ENCODE results near the gene ZNF410. TPM values are rescaled to one million over a fixed set of nuclear protein-coding genes. Genes with fewer than 3 reads are reported as not detected.

Gene ZNF410
- total and polyA plus RNA-seq, 3 experiments from 2014 or later, result 65.2 to 76.4 (median 72.4) TPM

DNA sequence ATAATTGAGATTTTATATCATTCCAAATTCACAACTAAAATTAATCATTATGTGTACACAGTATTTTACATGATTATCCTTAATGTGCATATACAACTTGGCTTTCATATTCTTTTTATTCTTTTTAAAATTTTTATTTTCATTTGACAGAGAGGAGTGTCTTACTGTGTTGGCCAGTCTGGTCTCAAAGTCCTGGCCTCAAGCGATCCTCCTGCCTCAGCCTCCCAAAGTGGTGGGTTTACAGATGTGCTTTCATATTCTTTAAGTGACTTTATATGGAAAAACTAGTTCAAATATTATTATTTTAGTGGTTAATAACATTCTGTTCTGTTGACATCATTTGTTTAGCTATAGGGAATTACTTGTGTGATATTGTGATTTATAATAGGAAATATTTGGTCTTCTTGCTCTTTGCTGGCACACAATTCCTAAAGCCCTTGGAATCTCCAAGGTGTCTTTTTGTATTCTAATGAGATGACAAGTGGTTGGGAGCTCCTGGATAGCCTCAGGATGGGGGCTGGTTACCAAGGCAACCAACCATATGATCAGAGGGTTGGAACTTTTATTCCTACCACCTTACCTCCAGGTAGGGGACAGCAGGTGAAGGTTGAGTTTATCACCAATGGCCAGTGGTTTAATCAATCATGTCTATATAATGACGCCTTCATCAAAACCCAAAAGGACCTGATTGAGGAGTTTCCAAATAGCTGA, 16.0 kb upstream of the ZNF410 start:
- H3K4me1 ChIP-seq (ENCODE audit: insufficient read depth, low read length), result no peaks in the 10 kb centered on the region
- H3K36me3 ChIP-seq (ENCODE audit: insufficient read depth, low read length), result no peaks in the 10 kb centered on the region
- no peak overlapping the region for H3K4me3 Mint-ChIP-seq
- H3K27ac Mint-ChIP-seq, result no peak overlapping the region
- ChIA-PET CTCF (no interaction called here), POLR2A (no interaction called here)
- no peak for DNase-seq
- no peaks in the 10 kb centered on the region for H3K9me3 Mint-ChIP-seq
- peaks cover 0 to 3% (median 0%) of the 10 kb centered on the region in 3 donors for H3K36me3 Mint-ChIP-seq
- no peaks in the 10 kb centered on the region for H3K9me3 ChIP-seq (ENCODE audit: low read length)
- H3K27me3 ChIP-seq (ENCODE audit: insufficient read depth, low read length, poor library complexity, severe bottlenecking), result no peaks in the 10 kb centered on the region
- no peak overlapping the region for H3K27ac ChIP-seq (ENCODE audit: low read depth, low read length)
- H3K4me1 Mint-ChIP-seq, result no peaks in the 10 kb centered on the region
- peaks cover 0 to 1% of the 10 kb centered on the region in 2 donors for H3K27me3 Mint-ChIP-seq
- no peak overlapping the region for H3K4me3 ChIP-seq (ENCODE audit: low read length)

DNA sequence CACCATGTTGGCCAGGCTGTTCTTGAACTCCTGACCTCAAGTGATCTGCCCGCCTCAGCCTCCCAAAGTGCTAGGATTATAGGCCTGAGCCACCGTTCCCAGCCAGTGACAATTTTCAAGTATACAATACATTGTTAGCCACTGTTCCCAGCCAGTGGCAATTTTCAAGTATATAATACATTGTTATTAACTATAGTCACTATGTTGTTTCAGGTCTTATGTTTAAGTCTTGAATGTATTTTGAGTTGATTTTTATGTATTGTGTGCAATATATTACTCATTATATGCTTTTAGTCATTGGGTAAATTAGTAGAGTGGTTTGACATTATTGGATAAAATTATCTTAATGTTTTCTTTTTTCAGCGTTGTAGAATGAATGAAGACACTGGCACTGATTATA, 13.0 kb upstream of the ZNF410 start:
- ChIA-PET POLR2A (no interaction called here), CTCF (no interaction called here)
- no peak for DNase-seq
- Mint-ChIP-seq H3K27me3 (peaks cover 0 to 1% of the 10 kb centered on the region in 2 donors), H3K9me3 (no peaks in the 10 kb centered on the region), H3K27ac (no peak overlapping the region), H3K36me3 (no peaks in the 10 kb centered on the region), H3K4me1 (no peaks in the 10 kb centered on the region), H3K4me3 (no peak overlapping the region)
- no peaks in the 10 kb centered on the region for H3K27me3 ChIP-seq (ENCODE audit: insufficient read depth, low read length, poor library complexity, severe bottlenecking)
- no peak overlapping the region for H3K27ac ChIP-seq (ENCODE audit: low read depth, low read length)
- no peak overlapping the region for H3K4me3 ChIP-seq (ENCODE audit: low read length)
- H3K36me3 ChIP-seq (ENCODE audit: insufficient read depth, low read length), result no peaks in the 10 kb centered on the region
- no peaks in the 10 kb centered on the region for H3K4me1 ChIP-seq (ENCODE audit: insufficient read depth, low read length)
- H3K9me3 ChIP-seq (ENCODE audit: low read length), result no peaks in the 10 kb centered on the region

DNA sequence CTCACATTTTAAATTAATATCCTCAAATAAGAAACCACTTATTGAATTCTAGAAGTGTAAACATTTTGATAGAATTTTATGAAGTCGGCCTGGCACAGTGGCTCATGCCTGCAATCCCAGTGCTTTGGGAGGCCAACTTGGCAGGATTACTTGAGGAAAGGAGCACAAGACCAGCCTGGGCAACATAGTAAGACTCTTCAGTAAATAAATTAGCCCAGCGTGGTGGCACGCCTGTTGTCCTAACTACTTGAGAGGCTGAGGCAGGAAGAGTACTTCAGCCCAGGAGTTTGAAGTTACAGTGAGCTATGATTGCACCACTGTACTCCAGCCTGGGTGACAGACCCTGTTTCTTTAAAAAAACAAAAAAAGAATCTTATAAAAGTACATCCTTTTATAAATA, 8.9 kb upstream of the ZNF410 start:
- H3K36me3 Mint-ChIP-seq, result peaks cover 0 to 1% (median 0%) of the 10 kb centered on the region in 3 donors
- H3K9me3 ChIP-seq (ENCODE audit: low read length), result no peaks in the 10 kb centered on the region
- no peaks in the 10 kb centered on the region for H3K36me3 ChIP-seq (ENCODE audit: insufficient read depth, low read length)
- H3K4me1 Mint-ChIP-seq, result no peaks in the 10 kb centered on the region
- H3K9me3 Mint-ChIP-seq, result no peaks in the 10 kb centered on the region
- H3K27me3 ChIP-seq (ENCODE audit: insufficient read depth, low read length, poor library complexity, severe bottlenecking), result no peaks in the 10 kb centered on the region
- H3K27me3 Mint-ChIP-seq, result no peaks in the 10 kb centered on the region
- H3K4me1 ChIP-seq (ENCODE audit: insufficient read depth, low read length), result no peaks in the 10 kb centered on the region
- POLR2A ChIA-PET, result interaction anchor here (0.6 kb wide), 1 partner anchor 47 kb away, joined by 3 read pairs; no protein-coding TSS in a partner anchor
- H3K27ac Mint-ChIP-seq, result no peak overlapping the region
- DNase-seq, result no peak
- no peak overlapping the region for H3K4me3 ChIP-seq (ENCODE audit: low read length)
- H3K27ac ChIP-seq (ENCODE audit: low read depth, low read length), result no peak overlapping the region
- no peak overlapping the region for H3K4me3 Mint-ChIP-seq
- CTCF ChIA-PET, result no interaction called here

DNA sequence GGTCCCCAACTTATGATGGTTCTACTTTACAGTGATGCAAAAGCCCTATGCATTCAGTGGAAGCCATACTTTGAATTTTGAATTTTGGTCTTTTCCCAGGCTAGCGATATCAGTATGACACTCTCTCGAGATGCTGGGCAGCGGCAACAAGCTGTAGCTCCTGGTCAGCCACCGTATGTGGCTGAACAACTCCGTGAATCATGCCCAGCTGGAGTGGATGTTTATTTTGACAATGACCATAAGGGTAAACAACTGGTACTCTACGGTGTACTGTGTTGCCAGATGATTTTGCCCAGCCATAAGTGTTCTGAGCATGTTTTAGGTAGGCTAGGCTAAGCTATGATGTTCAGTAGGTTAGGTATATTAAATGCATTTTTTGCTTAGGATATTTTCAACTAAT, 8.2 kb upstream of the ZNF410 start:
- CTCF ChIA-PET, result interaction anchor here (0.9 kb wide), 1 partner anchor 149 kb away, joined by 3 read pairs; no protein-coding TSS in a partner anchor
- peaks cover 0 to 1% (median 0%) of the 10 kb centered on the region in 3 donors for H3K36me3 Mint-ChIP-seq

DNA sequence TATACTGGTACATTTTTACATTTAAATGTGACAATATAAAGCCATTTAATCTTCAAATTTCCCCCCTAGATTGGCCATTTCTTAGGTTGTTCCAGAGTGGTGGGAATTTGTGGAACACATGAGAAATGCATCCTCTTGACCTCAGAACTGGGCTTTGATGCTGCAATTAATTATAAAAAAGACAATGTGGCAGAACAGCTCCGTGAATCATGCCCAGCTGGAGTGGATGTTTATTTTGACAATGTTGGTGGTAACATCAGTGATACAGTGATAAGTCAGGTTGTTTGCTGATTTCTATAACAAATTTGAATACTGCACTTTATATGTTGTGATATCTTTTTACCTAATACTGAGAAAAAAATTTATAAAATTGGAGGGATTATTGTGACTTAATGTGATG, 7.6 kb upstream of the ZNF410 start:
- POLR2A ChIA-PET, result interaction anchor here (0.8 kb wide), 1 partner anchor 27 kb away, joined by 3 read pairs; the partner anchor contains the start of gene PTGR2
- H3K27ac Mint-ChIP-seq, result no peak overlapping the region
- Histone ChIP-seq H3K4me1 (ENCODE audit: insufficient read depth, low read length) (no peaks in the 10 kb centered on the region), H3K4me3 (ENCODE audit: low read length) (no peak overlapping the region), H3K27ac (ENCODE audit: low read depth, low read length) (no peak overlapping the region), H3K36me3 (ENCODE audit: insufficient read depth, low read length) (no peaks in the 10 kb centered on the region), H3K27me3 (ENCODE audit: insufficient read depth, low read length, poor library complexity, severe bottlenecking) (no peaks in the 10 kb centered on the region), H3K9me3 (ENCODE audit: low read length) (no peaks in the 10 kb centered on the region)
- H3K4me3 Mint-ChIP-seq, result no peak overlapping the region
- no peaks in the 10 kb centered on the region for H3K4me1 Mint-ChIP-seq
- DNase-seq, result no peak
- no peaks in the 10 kb centered on the region for H3K9me3 Mint-ChIP-seq
- H3K36me3 Mint-ChIP-seq, result peaks cover 0 to 1% (median 0%) of the 10 kb centered on the region in 3 donors
- CTCF ChIA-PET, result interaction anchor here (0.9 kb wide), 1 partner anchor 150 kb away, joined by 3 read pairs; no protein-coding TSS in a partner anchor
- H3K27me3 Mint-ChIP-seq, result no peaks in the 10 kb centered on the region

More for the DNA sequence above, 8.2 kb upstream of the ZNF410 start:
- Histone ChIP-seq H3K9me3 (ENCODE audit: low read length) (no peaks in the 10 kb centered on the region), H3K36me3 (ENCODE audit: insufficient read depth, low read length) (no peaks in the 10 kb centered on the region), H3K4me3 (ENCODE audit: low read length) (no peak overlapping the region), H3K27ac (ENCODE audit: low read depth, low read length) (no peak overlapping the region), H3K4me1 (ENCODE audit: insufficient read depth, low read length) (no peaks in the 10 kb centered on the region), H3K27me3 (ENCODE audit: insufficient read depth, low read length, poor library complexity, severe bottlenecking) (no peaks in the 10 kb centered on the region)
- no peak overlapping the region for H3K27ac Mint-ChIP-seq
- H3K27me3 Mint-ChIP-seq, result no peaks in the 10 kb centered on the region
- no peaks in the 10 kb centered on the region for H3K4me1 Mint-ChIP-seq
- no peak for DNase-seq
- POLR2A ChIA-PET, result interaction anchor here (0.8 kb wide), 1 partner anchor 27 kb away, joined by 3 read pairs; the partner anchor contains the start of gene PTGR2
- no peaks in the 10 kb centered on the region for H3K9me3 Mint-ChIP-seq
- H3K4me3 Mint-ChIP-seq, result no peak overlapping the region

DNA sequence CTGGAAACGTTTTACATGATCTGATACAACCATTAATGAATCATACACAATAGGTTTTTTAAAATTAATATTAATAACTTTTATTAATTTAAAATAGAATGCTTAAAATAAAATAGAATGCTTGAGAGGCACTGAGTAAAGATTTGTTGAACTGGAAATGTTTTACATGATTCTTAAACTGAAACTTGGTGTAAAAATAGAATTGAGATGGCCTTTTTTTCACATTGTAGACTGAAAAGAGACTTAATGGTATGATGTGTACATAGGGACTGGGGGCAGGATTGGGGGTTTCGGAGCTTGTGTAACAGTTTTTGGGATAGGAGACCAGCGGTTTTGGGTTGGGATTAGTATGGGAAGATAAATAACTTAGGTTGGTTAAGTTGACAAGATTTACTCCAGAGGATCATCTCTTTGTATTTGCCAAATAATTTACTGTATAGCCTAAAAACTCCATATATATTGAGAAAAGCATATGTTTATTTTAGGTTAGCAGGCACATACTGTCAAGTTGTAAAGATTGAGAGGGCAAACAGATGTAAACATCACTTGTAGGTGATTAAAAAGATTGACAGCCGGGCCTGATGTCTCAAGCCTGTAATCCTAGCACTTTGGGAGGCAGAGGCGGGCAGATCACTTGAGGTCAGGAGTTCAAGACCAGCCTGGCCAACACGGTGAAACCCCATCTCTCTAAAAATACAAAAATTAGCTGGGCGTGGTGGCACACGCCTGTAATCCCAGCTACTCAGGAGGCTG, 2.0 kb upstream of the ZNF410 start:
- H3K27ac Mint-ChIP-seq, result peak overlapping the region; percentile 87 to 99 (median 98)
- H3K4me1 ChIP-seq (ENCODE audit: insufficient read depth, low read length), result peaks cover 30% of the 10 kb centered on the region
- no peaks in the 10 kb centered on the region for H3K36me3 ChIP-seq (ENCODE audit: insufficient read depth, low read length)
- peaks cover 0 to 13% (median 1%) of the 10 kb centered on the region in 3 donors for H3K36me3 Mint-ChIP-seq
- H3K4me3 ChIP-seq (ENCODE audit: low read length), result no peak overlapping the region
- H3K4me1 Mint-ChIP-seq, result peaks cover 36 to 47% (median 46%) of the 10 kb centered on the region in 3 donors
- H3K9me3 ChIP-seq (ENCODE audit: low read length), result no peaks in the 10 kb centered on the region
- peak overlapping the region; percentile 41 to 98 (median 96) for H3K4me3 Mint-ChIP-seq
- no peaks in the 10 kb centered on the region for H3K27me3 Mint-ChIP-seq
- POLR2A ChIA-PET, result no interaction called here
- DNase-seq, result no peak
- H3K9me3 Mint-ChIP-seq, result no peaks in the 10 kb centered on the region
- CTCF ChIA-PET, result no interaction called here
- no peaks in the 10 kb centered on the region for H3K27me3 ChIP-seq (ENCODE audit: insufficient read depth, low read length, poor library complexity, severe bottlenecking)
- H3K27ac ChIP-seq (ENCODE audit: low read depth, low read length), result no peak overlapping the region

DNA sequence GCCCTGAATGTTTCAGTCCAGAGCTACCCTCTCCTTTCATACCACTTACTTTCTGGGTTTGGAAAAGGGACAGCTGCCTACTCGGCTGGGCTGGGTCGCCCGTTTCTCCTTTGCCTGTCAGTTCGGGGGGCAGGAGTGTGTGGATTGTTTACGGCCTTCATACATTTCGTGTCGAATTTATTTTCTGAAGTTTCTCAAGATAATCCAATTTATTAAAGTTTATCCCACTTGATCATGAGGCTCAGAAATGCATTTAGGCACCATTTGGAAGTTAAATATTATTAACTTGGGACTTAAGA, 608 bp downstream of the ZNF410 start:
- Mint-ChIP-seq H3K4me3 (peak overlapping the region; percentile 91 to 99 (median 96)), H3K36me3 (peaks cover under 1 to 21% (median 3%) of the 10 kb centered on the region in 3 donors)
- POLR2A ChIA-PET, result interaction anchor here (0.8 to 1.8 kb wide), 5 partner anchors 31 to 174 kb away, joined by 3 to 11 read pairs (median 5); partner anchors contain the start of gene PTGR2

More for the DNA sequence above, 608 bp downstream of the ZNF410 start:
- H3K9me3 ChIP-seq (ENCODE audit: low read length), result no peaks in the 10 kb centered on the region
- Mint-ChIP-seq H3K27ac (peak overlapping the region; percentile 87 to 99 (median 98)), H3K27me3 (no peaks in the 10 kb centered on the region), H3K4me1 (peaks cover 44 to 66% (median 62%) of the 10 kb centered on the region in 3 donors), H3K9me3 (no peaks in the 10 kb centered on the region)
- H3K27ac ChIP-seq (ENCODE audit: low read depth, low read length), result peak overlapping the region; percentile 92
- H3K4me1 ChIP-seq (ENCODE audit: insufficient read depth, low read length), result peaks cover 30% of the 10 kb centered on the region
- no peaks in the 10 kb centered on the region for H3K27me3 ChIP-seq (ENCODE audit: insufficient read depth, low read length, poor library complexity, severe bottlenecking)
- H3K36me3 ChIP-seq (ENCODE audit: insufficient read depth, low read length), result peaks cover 3% of the 10 kb centered on the region
- CTCF ChIA-PET, result interaction anchor here (0.9 to 1.6 kb wide), 2 partner anchors 12 to 133 kb away, joined by 3 to 4 read pairs; no protein-coding TSS in a partner anchor
- peak overlapping the region; percentile 86 for H3K4me3 ChIP-seq (ENCODE audit: low read length)
- no peak for DNase-seq

Data from CD8-positive, alpha-beta memory T cell (primary cell).